Esophagus squamous epithelium (tissue), 4 donors: Measurements from ENCODE around the gene KRTAP19-3.

ENCODE experiments used
- POLR2A ChIP-seq, 4 donors: fragments of 450-650 bp; IDR thresholded peaks; one replicate each; pipeline ENCODE4 v1.6.1; 2017; ENCODE audit warnings: antibody characterized with exemption in 4 of 4, mild to moderate bottlenecking in 4 of 4, moderate library complexity in 3 of 4
- TF ChIP-seq, protein P1 (sequence below), 6 experiments: fragments of 450-650 bp in 4 of 6; fragments of 200-600 bp in 2 of 6; sonication (generic) in 2 of 6; IDR thresholded peaks; one replicate each; pipeline ENCODE4 v1.5.1; 2016 to 2019; ENCODE audit warnings: antibody characterized with exemption in 6 of 6, mild to moderate bottlenecking in 4 of 6, moderate library complexity in 4 of 6

DNA sequence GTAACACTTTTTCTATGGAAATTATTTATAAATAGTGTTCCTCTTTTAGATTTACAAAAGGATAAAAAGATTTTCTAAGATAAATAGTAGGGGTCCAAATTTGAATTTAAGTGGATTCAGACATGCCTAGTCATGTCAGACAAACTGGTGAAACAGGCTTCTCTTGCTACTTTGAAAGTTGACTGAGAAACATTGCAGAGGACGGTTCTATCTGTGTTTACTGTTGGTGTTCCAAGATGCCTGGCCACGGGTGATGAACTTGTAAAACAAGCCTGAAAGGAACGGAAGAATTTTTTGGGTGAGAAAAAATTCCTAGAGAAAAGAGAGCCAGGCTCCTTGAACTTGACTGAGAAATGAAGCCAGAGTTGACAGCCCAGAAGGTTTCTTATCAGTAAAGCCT lies 13.8 kb downstream of the KRTAP19-3 start:
- TF ChIP-seq, protein P1, sequence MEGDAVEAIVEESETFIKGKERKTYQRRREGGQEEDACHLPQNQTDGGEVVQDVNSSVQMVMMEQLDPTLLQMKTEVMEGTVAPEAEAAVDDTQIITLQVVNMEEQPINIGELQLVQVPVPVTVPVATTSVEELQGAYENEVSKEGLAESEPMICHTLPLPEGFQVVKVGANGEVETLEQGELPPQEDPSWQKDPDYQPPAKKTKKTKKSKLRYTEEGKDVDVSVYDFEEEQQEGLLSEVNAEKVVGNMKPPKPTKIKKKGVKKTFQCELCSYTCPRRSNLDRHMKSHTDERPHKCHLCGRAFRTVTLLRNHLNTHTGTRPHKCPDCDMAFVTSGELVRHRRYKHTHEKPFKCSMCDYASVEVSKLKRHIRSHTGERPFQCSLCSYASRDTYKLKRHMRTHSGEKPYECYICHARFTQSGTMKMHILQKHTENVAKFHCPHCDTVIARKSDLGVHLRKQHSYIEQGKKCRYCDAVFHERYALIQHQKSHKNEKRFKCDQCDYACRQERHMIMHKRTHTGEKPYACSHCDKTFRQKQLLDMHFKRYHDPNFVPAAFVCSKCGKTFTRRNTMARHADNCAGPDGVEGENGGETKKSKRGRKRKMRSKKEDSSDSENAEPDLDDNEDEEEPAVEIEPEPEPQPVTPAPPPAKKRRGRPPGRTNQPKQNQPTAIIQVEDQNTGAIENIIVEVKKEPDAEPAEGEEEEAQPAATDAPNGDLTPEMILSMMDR (IDR thresholded peaks at IDR 0.05), result no peak
- no peak for TF ChIP-seq POLR2A (IDR thresholded peaks at IDR 0.05)
